T47D (cell line): Measurements from ENCODE around the gene TAL2.

Source experiments
- DNase-seq, 2 experiments: peaks; one replicate each; pipeline versions ENCODE4 v3.0.0 to v3.0.0-alpha.2; 2011 to 2012; ENCODE audit warnings: low read depth in 1 of 2, low spot score in 1 of 2
- JUND ChIP-seq: IDR thresholded peaks from 2 replicates; pipeline ENCODE4 v1.6.1; 2012; ENCODE audit warnings: low read depth
- in situ Hi-C: cut with HindIII; loops from 2 replicates; pipeline ENCODE4 v1.10.0; 2016; ENCODE audit warnings: low sequenced_read_pairs, low pct_unique_long_range_greater_than_20kb

The TAL2 gene

GRCh38 chr9:105662184-105663104 lies at the start of gene TAL2:
TAL2 (plus strand) TSS chr9:105662457; CDS start chr9:105662497, 40 bp downstream.
- TF ChIP-seq JUND, result no peak
- in situ Hi-C loops, result no loop called here
- peak in 1 of 2 experiments; percentile 49 for DNase-seq

DNA sequence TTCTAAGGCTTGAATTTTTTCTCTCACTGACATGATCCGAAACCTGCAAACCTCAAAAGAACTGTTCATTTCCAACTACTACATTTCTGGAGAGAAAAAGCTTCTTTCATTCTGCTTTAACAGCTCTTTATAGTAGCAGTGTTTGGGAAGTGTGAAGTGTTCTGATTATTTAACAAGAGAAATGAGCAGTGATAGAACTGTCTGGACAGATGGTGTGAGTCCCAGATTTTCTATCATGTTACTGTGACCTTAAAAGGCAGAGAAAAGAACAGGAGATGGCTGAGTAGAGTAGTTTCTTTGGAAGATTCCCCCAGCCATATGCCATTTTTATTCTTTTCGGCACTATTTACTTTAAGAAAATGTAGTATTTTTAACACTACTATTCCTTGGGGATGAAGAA lies 41.3 kb upstream of the TAL2 start:
- in situ Hi-C loops, result no loop called here
- no peak for TF ChIP-seq JUND
- DNase-seq, result no peak

DNA sequence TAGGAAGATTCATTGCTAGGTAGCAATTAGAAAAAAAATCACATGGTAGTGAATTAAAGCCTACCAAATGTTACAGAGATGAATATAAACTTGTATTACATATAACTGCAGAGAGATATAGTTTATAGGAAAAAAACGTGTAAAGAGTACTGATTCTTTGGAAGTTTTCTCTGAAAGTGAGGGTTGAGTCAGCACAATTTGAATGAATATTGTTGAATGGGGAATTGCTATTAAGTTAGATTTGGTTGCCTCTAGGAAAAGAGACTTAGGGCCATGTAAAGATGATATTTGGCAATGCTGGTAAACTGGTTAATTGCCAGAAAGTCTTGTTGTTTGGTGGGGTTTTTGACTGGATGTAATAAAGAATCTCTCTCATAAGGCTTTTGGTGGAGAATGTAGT lies 37.2 kb upstream of the TAL2 start:
- TF ChIP-seq JUND, result no peak
- in situ Hi-C loops, result no loop called here
- no peak for DNase-seq

GRCh38 chr9:105632807-105633206 lies 29.4 kb upstream of the TAL2 start:
- DNase-seq, result no peak
- no peak for TF ChIP-seq JUND
- in situ Hi-C loops, result no loop called here

DNA sequence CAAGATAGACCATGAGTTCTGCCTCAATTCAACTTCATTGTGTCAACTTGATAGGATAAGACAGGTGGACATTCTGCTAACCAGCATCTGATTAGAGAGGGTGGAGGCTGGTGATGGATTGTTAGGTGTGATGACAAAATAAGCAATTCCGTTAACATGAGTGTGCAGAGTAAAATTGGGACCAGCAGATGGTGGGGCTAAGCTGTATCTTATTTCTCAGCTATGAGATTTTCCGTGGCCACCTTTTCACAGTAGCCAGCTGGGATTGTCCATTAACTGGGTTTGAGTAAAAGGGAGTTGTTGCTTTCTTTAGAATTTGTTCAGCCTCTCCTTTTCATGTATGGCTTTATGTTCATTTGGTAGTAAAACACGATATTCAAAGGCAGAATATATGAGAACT lies 28.8 kb upstream of the TAL2 start:
- no peak for DNase-seq
- in situ Hi-C loops, result no loop called here

GRCh38 chr9:105636331-105636730 lies 25.9 kb upstream of the TAL2 start:
- no peak for TF ChIP-seq JUND
- in situ Hi-C loops, result no loop called here
- no peak for DNase-seq

More for the DNA sequence above, 28.8 kb upstream of the TAL2 start:
- no peak for TF ChIP-seq JUND

GRCh38 chr9:105637787-105638395 lies 24.4 kb upstream of the TAL2 start:
- no peak for TF ChIP-seq JUND
- in situ Hi-C loops, result no loop called here
- DNase-seq, result peak in 1 of 2 experiments; percentile 12

GRCh38 chr9:105639936-105640335 lies 22.3 kb upstream of the TAL2 start:
- DNase-seq, result no peak
- in situ Hi-C loops, result no loop called here
- TF ChIP-seq JUND, result no peak

DNA sequence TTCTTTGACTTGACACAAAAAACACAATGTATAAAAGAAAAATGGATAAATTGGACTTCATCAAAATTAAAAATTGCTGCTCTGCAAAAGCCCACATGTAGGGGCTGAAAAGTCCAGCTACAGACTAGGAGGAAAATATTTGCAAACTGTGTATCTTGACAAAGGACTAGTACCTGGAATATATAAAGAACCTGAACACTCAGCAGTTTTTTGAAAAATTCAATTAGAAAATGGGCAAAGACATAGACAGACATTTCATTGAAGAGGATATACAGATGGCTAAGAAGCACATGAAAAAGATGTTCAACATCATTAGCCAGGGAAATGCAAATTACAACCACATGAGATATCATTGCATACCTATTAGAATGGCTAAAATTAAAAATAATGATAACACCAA lies 18.5 kb upstream of the TAL2 start:
- no peak for TF ChIP-seq JUND
- in situ Hi-C loops, result no loop called here
- DNase-seq, result no peak

- in situ Hi-C loops, result no loop called here
- DNase-seq, result no peak
- no peak for TF ChIP-seq JUND
These were observed 15.2 kb upstream of the TAL2 start for GRCh38 chr9:105646879-105647594.

GRCh38 chr9:105647595-105648349 lies 14.5 kb upstream of the TAL2 start:
- in situ Hi-C loops, result no loop called here
- TF ChIP-seq JUND, result no peak
- no peak for DNase-seq

GRCh38 chr9:105651806-105652205 lies 10.5 kb upstream of the TAL2 start:
- DNase-seq, result no peak
- in situ Hi-C loops, result no loop called here
- no peak for TF ChIP-seq JUND
